NCI-H2081 (cell line): ENCODE measurements around the gene CNOT10.
"Not testable (repeated sequence)": the region's sequence is repeated elsewhere in the genome, so short reads cannot be mapped to it uniquely, and the experiment has no call there.

Experiments used
- DNase-seq, 2 experiments: peaks; one replicate each; lab custom pipeline; 2025; lab: John Stamatoyannopoulos, UW

The CNOT10 gene

DNA sequence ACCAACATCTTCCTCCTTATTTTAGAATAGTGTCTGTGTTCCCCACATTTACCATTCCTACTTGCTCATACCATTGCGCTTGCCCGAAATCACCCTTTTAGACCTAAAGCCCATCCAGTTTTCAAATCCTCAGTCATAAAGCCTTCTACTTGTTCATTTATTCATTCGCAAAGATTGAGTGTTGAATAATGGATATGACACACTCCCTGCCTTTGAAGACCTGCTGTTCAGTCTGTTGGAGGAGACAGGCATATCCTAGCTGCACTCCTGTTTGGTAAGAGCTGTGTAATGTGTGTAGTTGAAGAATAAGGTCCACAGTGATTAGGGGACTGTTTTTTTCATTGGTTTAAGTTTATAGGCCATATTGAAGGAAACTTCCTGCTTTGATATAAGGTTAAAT is 1.7 kb downstream of the CNOT10 start:
- DNase-seq = no peak

DNA sequence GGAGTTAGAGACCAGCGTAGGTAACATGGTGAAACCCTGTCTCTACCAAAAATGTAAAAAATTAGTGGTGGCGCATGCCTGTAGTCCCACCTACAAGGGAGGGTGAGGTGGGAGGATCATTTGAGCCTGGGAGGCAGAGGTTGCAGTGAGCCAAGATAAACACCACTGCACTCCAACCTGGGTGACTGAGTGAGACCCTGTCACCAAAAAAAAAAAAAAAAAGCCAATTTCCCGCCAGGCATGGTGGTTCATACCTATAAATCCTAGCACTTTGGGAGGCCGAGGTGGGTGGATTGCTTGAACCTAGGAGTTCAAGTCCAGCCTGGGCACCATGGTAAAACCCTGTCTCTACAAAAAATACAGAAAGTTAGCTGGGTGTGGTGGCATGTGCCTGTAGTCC is 6.9 kb downstream of the CNOT10 start:
- DNase-seq = no peak

DNA sequence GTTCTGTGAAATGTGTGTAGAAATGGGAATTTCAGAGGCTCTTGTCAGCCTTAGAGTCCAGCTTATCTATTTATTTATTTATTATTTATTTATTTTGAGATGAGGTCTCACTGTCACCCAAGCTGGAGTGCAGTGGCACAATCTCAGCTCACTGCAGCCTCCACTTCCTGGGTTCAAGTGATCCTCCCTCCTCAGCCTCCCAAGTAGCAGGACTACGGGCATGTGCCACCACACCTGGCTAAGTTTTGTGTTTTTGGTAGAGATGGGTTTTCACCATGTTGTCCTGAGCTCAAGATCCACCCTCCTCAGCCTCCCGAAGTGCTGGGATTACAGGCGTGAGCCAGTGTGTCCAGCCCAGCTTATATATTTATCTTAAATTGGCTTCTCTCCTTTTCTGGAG is 11.5 kb downstream of the CNOT10 start:
- no peak for DNase-seq

DNA sequence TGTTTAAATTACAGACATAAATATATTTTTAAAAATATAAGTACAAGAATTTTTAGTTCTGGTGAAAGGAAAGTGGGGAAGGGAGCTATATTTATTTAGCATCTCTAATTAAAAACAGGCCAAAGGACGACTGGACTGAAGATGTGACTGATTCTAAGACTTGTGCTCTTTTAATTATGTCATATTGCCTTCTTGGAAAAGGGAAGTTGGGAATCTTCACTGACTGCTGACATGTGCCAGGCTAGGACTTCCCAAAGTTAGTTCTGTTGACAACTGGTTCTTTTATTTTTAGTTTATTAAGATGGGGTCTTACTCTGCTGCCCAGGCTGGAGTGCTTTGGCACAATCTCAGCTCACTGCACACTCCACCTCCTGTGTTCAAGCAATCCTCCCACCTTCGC is 13.5 kb downstream of the CNOT10 start:
- no peak for DNase-seq

DNA sequence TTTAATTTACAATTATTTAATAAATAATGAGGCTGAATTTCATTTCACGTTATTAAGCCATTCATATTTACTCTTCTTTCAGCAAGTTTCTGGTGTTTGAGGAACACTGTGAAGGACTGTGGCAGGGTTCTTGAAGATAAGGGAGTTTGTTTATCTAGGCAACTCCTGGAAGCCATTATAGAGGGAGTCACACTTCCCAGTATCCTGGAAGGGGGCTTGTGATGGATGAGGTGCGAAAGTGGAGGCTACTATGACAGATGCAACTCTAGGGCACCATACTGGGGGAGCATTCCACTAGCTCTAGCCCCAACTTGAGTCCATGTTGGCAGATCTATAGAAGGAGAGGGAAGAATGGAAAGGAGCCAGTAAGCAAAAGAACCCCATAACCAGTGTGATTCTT is 14.4 kb downstream of the CNOT10 start:
- DNase-seq = no peak

DNA sequence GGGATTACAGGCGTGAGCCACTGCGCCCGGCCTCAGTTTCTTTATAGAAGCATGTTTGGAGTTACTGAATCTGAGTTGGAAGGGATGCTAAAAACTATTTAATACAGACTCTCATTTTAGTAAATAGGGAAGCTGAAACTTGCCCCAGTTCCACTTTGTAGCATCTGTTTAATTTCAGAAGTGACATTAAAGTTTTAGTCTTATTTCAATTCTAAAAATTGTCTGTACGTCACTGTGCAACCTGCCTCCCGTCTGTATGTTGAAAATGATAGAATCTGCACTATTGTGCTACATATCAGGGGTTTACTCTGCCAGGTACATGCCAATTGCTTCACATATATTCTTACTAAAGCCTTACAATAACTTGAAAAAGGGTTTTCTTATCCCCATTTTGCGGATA is 15.3 kb downstream of the CNOT10 start:
- no peak for DNase-seq

DNA sequence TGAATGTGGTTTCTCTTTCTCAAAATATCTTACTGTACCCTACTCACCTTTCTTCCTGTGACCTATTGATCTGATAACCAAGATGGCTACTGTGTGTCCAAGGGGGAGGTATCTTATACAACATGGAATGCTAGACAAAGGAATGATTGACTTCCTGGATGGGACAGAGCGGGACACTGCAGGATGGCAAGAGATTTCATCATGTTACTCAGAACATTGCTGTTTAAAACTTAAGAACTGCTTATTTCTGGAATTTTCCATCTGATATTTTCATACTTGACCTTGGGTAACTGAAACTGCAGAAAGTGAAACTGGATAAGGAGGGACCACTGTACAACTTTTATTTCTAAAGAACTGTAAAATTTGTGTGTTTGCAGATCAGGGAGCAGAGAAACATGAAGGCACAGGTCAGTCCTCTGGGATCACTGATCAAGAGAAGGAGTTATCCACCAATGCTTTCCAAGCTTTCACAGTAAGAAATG is 18.5 kb downstream of the CNOT10 start:
- no peak for DNase-seq

DNA sequence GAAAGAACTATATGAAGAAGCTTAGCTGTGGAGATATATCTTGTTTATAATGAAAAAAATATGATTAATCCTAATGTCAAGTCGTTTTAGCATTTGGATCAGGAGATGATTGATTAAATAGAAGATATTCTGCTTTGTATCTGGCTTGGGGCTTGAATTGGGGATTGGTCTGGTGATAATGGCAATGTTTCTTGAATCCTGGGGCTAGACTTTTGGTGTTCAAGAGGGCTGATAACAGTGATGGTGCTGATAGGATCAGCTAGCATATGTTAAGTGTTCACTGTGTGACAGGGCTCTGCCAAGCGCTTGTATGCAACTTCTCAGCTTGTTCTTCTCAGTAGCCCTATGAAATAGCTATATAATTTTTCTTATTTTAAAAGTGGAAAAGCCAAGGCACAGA is 20.2 kb downstream of the CNOT10 start:
- DNase-seq = no peak

DNA sequence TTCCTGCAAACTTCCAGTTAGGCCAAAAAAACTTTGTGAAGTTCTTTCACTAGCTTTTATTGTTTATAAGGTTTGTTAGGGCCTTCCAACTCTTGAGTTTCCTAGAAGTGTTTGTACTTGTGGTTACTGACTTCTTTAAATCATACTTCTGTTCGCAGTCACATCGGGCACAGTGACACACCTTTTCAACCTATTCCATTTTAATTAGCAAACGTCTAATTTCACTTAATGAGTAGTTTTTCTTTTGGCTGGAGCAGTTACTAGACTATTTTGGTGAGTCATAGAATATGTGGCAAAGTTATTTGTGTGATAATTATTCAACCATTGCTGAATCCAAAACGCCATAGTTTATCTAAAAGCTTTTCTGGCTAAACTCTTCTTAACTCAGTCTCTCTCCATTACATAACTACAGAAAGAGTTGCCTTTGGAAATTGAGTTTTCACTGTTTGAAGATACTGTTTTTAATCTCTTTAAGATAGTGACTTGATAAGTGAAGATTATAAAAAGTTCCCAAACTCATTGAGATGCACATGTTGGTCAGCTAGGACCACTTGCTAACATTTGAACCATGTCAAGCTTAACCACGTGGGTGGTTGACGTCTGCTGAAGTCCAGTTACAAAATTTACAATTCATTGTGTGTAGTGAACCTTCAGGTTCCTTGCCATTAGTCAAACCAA is 21.5 kb downstream of the CNOT10 start:
- DNase-seq = no peak

DNA sequence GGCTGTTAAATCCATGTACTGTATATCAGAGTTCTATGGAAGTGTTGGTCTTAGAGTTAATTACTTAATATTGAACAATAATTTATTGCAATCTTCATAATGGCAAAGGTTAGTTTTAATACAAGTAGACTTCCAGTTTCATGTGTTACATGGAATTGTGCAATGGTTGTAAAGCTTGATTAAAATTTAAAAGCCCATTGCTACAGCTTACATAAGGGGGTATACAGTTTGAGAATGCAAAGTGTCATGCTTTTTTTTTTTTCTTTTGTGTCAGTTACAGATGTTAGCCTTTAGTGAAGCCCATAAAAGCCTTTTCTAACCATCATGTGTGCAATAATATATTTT is 22.0 kb downstream of the CNOT10 start:
- no peak for DNase-seq

DNA sequence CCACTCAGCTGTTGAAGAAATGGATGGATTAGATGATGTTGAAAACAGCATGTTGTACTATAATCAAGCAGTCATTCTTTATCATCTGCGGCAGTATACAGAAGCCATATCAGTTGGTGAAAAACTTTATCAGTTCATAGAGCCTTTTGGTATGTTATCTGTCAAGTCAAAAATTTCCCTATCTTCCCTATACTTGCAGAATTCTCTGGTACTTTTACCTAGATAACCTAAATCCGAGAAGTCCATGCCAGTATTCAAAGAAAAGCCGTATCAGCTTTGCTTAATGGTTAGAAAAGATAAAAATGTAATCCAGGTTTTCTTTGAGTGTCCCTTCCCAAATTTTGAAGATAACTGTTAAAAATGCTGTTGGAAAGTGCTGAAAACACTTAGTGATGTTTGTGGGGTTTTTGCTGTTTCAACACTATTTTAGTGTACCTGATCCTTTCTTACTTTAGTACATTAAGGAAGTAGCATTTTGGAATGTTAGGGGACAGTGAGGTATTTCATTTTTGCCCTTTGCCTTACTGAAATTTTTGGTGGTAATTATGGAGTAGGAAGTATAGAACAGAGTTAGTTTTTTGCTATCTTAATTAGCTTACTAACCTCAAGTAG is 23.8 kb downstream of the CNOT10 start:
- DNase-seq = no peak

DNA sequence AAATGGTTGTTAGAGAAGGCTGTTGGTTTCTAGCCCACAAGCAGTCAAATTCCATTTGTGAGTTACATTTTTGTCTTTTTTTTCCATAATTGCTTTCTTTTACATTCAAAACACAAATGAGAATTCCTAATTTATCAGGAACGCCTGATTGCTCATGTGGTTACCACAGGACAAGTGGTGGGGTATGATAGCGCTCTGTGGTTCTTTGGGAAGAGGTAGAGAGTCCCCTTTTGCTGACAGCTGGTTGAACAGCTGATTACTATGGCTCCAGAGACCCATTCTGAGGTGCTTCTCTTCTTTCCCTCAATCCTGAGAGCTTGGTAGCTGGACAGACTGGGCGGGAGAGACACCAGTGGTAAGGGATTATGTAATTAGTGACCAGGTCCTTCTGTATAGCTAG is 24.4 kb downstream of the CNOT10 start:
- DNase-seq = no peak

DNA sequence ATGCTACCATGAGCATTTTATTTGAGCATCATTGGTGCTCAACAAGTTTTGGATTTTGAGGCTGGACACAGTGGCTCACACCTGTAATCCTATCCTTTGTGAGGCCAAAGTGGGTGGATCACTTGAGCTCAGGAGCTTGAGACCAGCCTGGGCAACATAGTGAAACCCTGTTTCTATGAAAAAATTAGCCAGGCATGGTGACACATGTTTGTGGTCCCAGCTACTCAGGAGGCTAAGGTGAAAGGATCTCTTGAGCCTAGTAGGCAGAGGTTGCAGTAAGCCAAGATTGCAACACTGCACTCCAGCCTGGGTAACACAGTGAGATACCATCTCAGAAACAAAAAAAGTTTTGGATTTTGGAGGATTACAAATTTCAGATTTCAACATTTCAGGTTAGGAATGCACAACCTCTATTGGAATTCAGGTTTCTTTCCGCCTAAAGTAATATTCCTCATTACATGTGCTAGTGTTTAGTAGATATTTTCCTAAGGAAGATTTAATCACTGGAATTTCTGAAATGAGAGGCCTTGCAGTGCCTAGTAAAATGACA is 27.6 kb downstream of the CNOT10 start:
- no peak for DNase-seq

DNA sequence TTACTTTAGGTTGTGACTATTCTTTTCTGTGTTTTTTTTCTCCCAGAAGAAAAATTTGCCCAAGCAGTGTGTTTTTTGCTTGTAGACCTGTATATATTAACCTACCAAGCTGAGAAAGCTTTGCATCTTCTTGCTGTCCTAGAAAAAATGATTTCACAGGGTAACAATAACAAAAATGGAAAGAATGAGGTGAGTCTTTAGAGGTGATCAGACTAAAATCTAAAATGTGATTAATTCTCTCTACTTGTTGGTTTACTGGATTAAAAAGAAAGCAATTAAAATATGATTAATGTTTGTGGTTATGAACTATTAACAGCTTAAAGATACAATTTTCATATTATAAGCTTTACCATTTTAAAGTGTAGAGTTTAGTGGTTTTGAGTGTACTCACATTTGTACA is 28.2 kb downstream of the CNOT10 start:
- no peak for DNase-seq

DNA sequence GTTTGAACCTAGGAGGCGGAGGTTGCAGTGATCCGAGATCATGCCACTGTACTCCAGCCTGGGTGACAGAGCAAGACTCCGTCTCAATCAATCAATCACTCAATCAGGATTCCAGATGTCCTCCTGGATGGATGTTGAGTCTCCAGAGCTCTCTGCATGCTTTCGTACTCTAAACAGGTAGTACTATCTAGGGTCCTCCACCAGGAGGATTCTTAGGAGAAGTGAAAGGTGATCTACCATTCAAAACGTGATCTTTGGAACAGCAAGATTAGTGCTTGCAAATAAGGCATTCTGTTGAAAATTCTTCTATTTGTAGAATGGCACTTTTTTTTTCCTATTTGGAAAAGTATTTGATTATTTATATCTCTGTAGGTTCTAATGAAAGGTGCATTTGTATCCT is 34.3 kb downstream of the CNOT10 start:
- DNase-seq = no peak

DNA sequence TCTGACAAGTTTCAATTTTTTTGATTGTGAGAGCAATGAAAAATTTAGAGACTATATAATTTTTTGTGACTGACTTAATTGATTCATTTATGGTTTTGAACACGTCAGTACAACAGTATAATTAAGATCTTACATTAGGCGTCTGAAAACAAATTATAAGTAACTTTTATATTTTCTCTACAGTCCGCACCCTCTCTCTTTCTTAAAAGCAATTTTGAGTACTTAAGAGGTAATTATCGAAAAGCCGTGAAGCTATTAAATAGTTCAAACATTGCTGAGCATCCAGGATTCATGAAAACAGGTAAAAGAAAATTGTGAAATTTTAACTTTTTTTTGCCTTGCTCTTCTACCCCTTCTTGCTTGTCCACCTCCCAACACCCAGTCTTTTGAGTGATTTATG is 34.9 kb downstream of the CNOT10 start:
- DNase-seq = no peak

DNA sequence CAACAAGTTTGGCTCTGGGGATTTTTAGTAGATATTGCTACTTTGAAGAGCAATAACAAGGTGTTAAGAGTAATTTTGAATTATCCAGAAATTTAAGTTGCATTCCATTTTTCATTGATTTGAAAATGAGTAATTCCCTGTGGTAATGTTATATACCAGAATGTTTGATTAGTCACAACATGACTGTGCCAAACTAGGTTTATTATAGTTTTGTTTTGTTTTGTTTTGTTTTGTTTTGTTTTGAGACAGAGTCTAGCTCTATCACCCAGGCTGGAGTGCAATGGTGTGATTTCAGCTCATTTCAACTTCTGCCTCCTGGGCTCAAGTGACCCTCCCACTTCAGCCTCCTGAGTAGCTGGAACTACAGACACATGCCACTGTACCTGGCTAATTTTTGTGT is 40.7 kb downstream of the CNOT10 start:
- DNase-seq = no peak

DNA sequence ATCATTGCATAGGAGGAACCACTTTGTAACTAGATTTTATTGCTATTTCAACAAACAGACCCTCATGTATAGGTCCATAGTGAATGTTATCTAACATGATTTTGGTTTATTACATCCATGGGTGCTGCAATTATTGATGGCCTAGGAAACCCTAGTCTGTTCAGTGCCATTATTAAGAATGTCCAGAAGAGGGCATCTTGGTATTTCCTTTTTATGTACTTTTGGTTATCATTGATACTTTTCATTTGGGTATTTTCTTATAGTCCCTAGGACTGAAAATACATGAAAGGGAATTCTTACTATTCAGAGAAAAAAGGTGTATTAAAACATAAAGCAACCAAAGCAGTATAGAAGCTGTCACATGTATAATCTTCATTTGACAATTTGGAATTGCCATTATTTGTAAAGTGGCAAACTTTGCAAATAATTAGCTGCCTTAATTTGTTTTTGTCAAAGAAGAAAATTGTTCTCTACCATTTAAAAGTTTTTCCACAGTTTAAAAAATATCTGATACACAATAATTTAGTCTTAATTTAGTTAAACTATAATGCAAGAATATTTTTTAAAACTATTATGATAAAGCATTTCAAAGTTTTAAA is 48.7 kb downstream of the CNOT10 start:
- DNase-seq = peak; percentile 19 to 36

DNA sequence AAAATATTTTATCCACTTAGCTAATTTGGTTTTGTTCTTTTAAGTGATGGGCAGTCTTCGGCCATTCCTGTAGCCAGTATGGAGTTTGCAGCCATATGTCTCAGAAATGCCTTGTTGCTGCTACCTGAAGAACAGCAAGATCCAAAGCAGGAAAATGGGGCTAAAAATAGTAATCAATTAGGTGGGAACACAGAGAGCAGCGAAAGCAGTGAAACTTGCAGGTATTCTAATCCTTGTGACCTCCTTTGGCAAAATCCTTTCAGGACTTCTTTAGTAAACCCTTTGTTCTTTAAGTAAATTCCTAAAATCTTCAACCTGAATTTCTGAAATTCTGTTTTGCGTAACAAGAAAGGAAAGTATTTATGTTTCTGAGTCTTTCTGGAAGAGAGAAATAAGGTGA is 49.8 kb downstream of the CNOT10 start:
- no peak for DNase-seq

DNA sequence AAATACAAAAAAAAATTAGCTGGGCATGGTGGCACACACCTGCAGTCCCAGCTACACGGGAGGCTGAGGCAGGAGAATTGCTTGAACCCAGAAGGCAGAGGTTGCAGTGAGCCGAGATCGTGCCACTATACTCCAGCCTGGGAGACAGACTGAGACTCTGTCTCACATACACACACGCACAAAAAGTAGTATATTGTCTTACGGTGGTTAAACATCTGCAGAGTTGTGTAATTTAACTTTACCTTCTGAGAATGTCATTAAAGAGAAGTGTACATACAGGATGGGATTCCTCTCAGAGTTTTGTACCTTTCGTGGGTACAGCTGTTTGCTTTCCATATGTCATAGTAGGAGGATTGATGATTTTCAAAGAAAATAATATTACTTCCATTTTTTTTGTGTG is 58.5 kb downstream of the CNOT10 start:
- DNase-seq = not testable (repeated sequence)

DNA sequence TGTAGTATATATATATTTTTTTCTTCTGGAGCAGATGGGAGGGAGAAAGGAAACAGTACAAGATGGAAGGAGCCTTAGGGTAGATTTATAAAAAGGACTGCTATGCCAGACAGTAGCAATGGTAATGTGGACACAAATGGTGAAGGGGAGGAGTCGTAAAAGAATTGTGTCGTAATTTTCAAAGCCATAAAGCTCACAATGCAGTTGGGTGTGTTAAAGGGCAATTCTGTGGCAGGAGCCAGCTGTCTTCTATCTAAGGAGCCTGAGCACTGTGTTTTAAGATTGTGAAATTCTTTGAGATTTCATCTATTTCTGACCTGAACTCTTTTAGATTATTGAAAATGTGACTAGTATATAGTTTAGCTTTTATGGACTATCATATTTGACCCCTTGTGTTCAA is 58.9 kb downstream of the CNOT10 start:
- DNase-seq = peak in 1 of 2 experiments; percentile 1

DNA sequence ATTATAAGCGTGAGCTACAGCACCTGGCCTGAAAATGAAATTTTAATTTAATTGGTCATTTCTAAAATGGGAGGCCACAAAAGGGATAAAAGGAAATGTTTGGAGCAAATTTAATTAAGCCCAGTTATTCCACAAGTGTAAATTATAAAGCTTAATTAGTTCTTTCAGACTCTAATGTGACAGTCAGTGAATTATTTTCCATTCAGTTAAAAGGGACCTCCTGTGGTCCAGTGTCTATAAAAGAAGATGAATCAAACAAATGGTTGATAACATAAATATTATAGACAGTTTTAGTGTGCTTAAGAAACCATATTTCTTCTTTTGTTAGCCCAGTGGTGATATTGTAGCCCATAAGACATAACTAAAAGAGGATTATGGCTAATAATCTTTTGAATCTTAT is 66.4 kb downstream of the CNOT10 start:
- DNase-seq = peak in 1 of 2 experiments; percentile 39

DNA sequence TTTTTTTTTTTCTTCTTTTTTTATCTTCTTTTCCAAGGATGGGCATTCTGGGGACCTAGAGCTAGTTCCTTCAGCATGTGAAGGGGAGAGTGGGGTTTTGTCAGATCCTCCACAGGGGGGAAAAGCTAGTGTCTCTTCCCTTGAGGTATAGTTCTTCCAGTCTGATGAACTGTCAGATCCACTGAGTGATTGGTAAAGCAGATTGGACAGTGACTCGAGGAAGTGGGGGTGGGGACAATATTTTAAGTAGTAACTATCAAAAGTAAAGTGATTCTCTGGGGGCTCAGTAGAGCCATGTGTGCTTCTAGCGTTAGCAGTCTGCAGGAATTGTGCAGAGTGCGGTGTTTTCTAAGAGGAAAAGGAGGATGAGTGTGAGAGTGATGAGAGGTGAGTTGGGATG is 70.8 kb downstream of the CNOT10 start:
- no peak for DNase-seq
